ENCODE data around the gene DHDDS. TPM values are rescaled to one million over a fixed set of nuclear protein-coding genes. Genes with fewer than 3 reads are reported as not detected.
"Not testable (repeated sequence)": the region's sequence is repeated elsewhere in the genome, so short reads cannot be mapped to it uniquely, and the experiment has no call there.

The DHDDS gene
- polyA plus RNA-seq = 10 to 100 TPM; 21.2 to 32.9 (median 30.8) TPM
- long read RNA-seq, donor 1 = 0 reads
- long read RNA-seq, donor 2, partial matches to known transcripts = 0 of 1 reads
- long read RNA-seq, donor 2, other reads (novel, unspliced or antisense) = 0 of 1 reads
- long read RNA-seq, donor 3, partial matches to known transcripts = 6 of 7 reads
- long read RNA-seq, donor 3, other reads (novel, unspliced or antisense) = 0 of 7 reads
- long read RNA-seq, donor 4 = 0 reads
- long read RNA-seq, donor 5, partial matches to known transcripts = 0 of 1 reads
- long read RNA-seq, donor 5, other reads (novel, unspliced or antisense) = 0 of 1 reads
- long read RNA-seq, donor 6, partial matches to known transcripts = 0 of 3 reads
- long read RNA-seq, donor 6, other reads (novel, unspliced or antisense) = 0 of 3 reads
- long read RNA-seq, donor 7 = 0 reads
- long read RNA-seq, donor 8, partial matches to known transcripts = 0 of 1 reads
- long read RNA-seq, donor 8, other reads (novel, unspliced or antisense) = 0 of 1 reads
- long read RNA-seq, donor 9 = 0 reads
- long read RNA-seq, donor 10, partial matches to known transcripts = 0 of 4 reads
- long read RNA-seq, donor 10, other reads (novel, unspliced or antisense) = 0 of 4 reads

GRCh38 chr1:26431979-26432695 is at the start of gene DHDDS:
TSS of gene DHDDS (plus strand) at chr1:26432321. CDS start at chr1:26432946, 625 bp downstream.
- Histone ChIP-seq H3K27me3 (ENCODE audit: control insufficient read depth in 3 of 3, insufficient read depth in 3 of 3, low read length in 3 of 3) (peaks cover 0 to 2% (median 0%) of the 10 kb centered on the region in 3 donors), H3K4me3 (ENCODE audit: low read depth in 1 of 3, low read length in 3 of 3) (peak within 1 kb of the TSS; percentile 55 to 71 (median 61)), H3K9me3 (ENCODE audit: control insufficient read depth in 2 of 2, insufficient read depth in 1 of 2, low read depth in 1 of 2, low read length in 1 of 2) (no peaks in the 10 kb centered on the region), H3K36me3 (ENCODE audit: control insufficient read depth in 3 of 3, insufficient read depth in 2 of 3, low read depth in 1 of 3, low read length in 3 of 3) (peaks cover 0 to 17% (median 2%) of the 10 kb centered on the region in 3 donors), H3K27ac (ENCODE audit: low read depth in 1 of 3, low read length in 2 of 3) (peak within 1 kb of the TSS; percentile 74 to 90 (median 89)), H3K4me1 (ENCODE audit: control insufficient read depth in 3 of 3, insufficient read depth in 2 of 3, low read depth in 1 of 3, low read length in 2 of 3) (peaks cover 0 to 14% (median 7%) of the 10 kb centered on the region in 3 donors)
- FAIRE-seq (no peak), DNase-seq (peak; percentile 99)
- 0% methylated on average over 45 of the region's 45 CpGs for WGBS, 3 donors

- H3K4me3 ChIP-seq (ENCODE audit: low read depth in 1 of 3, low read length in 3 of 3) = no peak overlapping the region
- H3K27me3 ChIP-seq (ENCODE audit: control insufficient read depth in 3 of 3, insufficient read depth in 3 of 3, low read length in 3 of 3) = no peaks in the 10 kb centered on the region
- H3K36me3 ChIP-seq (ENCODE audit: control insufficient read depth in 3 of 3, insufficient read depth in 2 of 3, low read depth in 1 of 3, low read length in 3 of 3) = no peaks in the 10 kb centered on the region
- no peak for DNase-seq
- no peak overlapping the region for H3K27ac ChIP-seq (ENCODE audit: low read depth in 1 of 3, low read length in 2 of 3)
- H3K4me1 ChIP-seq (ENCODE audit: control insufficient read depth in 3 of 3, insufficient read depth in 2 of 3, low read depth in 1 of 3, low read length in 2 of 3) = peaks cover 0 to 2% (median 0%) of the 10 kb centered on the region in 3 donors
- WGBS, 3 donors = 62 to 73% (median 71%) methylated on average over 3 of the region's 3 CpGs
- no peaks in the 10 kb centered on the region for H3K9me3 ChIP-seq (ENCODE audit: control insufficient read depth in 2 of 2, insufficient read depth in 1 of 2, low read depth in 1 of 2, low read length in 1 of 2)
- no peak for FAIRE-seq
These were observed 48.0 kb upstream of the DHDDS start for GRCh38 chr1:26384076-26384475.

GRCh38 chr1:26385063-26385462 is 47.1 kb upstream of the DHDDS start:
- H3K9me3 ChIP-seq (ENCODE audit: control insufficient read depth in 2 of 2, insufficient read depth in 1 of 2, low read depth in 1 of 2, low read length in 1 of 2); H3K4me1 ChIP-seq (ENCODE audit: control insufficient read depth in 3 of 3, insufficient read depth in 2 of 3, low read depth in 1 of 3, low read length in 2 of 3); H3K4me3 ChIP-seq (ENCODE audit: low read depth in 1 of 3, low read length in 3 of 3); H3K36me3 ChIP-seq (ENCODE audit: control insufficient read depth in 3 of 3, insufficient read depth in 2 of 3, low read depth in 1 of 3, low read length in 3 of 3); DNase-seq; FAIRE-seq; H3K27ac ChIP-seq (ENCODE audit: low read depth in 1 of 3, low read length in 2 of 3); H3K27me3 ChIP-seq (ENCODE audit: control insufficient read depth in 3 of 3, insufficient read depth in 3 of 3, low read length in 3 of 3): not testable (repeated sequence)
- 89 to 93% (median 91%) methylated on average over 3 of the region's 3 CpGs for WGBS, 3 donors

GRCh38 chr1:26387447-26387846 is 44.7 kb upstream of the DHDDS start:
- H3K4me1 ChIP-seq (ENCODE audit: control insufficient read depth in 3 of 3, insufficient read depth in 2 of 3, low read depth in 1 of 3, low read length in 2 of 3) = peaks cover 0 to 2% (median 0%) of the 10 kb centered on the region in 3 donors
- 20 to 57% (median 26%) methylated on average over 7 of the region's 7 CpGs for WGBS, 3 donors
- DNase-seq = peak in 1 of 2 donors; percentile 70

GRCh38 chr1:26388791-26389445 is 43.2 kb upstream of the DHDDS start:
- H3K4me1 ChIP-seq (ENCODE audit: control insufficient read depth in 3 of 3, insufficient read depth in 2 of 3, low read depth in 1 of 3, low read length in 2 of 3) = peaks cover 0 to 2% (median 0%) of the 10 kb centered on the region in 3 donors
- WGBS, 3 donors = 79 to 82% (median 80%) methylated on average over 7 of the region's 7 CpGs
- no peaks in the 10 kb centered on the region for H3K36me3 ChIP-seq (ENCODE audit: control insufficient read depth in 3 of 3, insufficient read depth in 2 of 3, low read depth in 1 of 3, low read length in 3 of 3)
- peaks cover 0 to 3% (median 0%) of the 10 kb centered on the region in 3 donors for H3K27me3 ChIP-seq (ENCODE audit: control insufficient read depth in 3 of 3, insufficient read depth in 3 of 3, low read length in 3 of 3)
- no peak overlapping the region for H3K27ac ChIP-seq (ENCODE audit: low read depth in 1 of 3, low read length in 2 of 3)
- no peaks in the 10 kb centered on the region for H3K9me3 ChIP-seq (ENCODE audit: control insufficient read depth in 2 of 2, insufficient read depth in 1 of 2, low read depth in 1 of 2, low read length in 1 of 2)
- DNase-seq (no peak), FAIRE-seq (no peak)
- H3K4me3 ChIP-seq (ENCODE audit: low read depth in 1 of 3, low read length in 3 of 3) = no peak overlapping the region

More at GRCh38 chr1:26387447-26387846, 44.7 kb upstream of the DHDDS start:
- Histone ChIP-seq H3K27me3 (ENCODE audit: control insufficient read depth in 3 of 3, insufficient read depth in 3 of 3, low read length in 3 of 3) (no peaks in the 10 kb centered on the region), H3K36me3 (ENCODE audit: control insufficient read depth in 3 of 3, insufficient read depth in 2 of 3, low read depth in 1 of 3, low read length in 3 of 3) (no peaks in the 10 kb centered on the region), H3K4me3 (ENCODE audit: low read depth in 1 of 3, low read length in 3 of 3) (no peak overlapping the region), H3K27ac (ENCODE audit: low read depth in 1 of 3, low read length in 2 of 3) (no peak overlapping the region), H3K9me3 (ENCODE audit: control insufficient read depth in 2 of 2, insufficient read depth in 1 of 2, low read depth in 1 of 2, low read length in 1 of 2) (no peaks in the 10 kb centered on the region)
- FAIRE-seq = no peak

GRCh38 chr1:26389604-26390247 is 42.4 kb upstream of the DHDDS start:
- Histone ChIP-seq H3K9me3 (ENCODE audit: control insufficient read depth in 2 of 2, insufficient read depth in 1 of 2, low read depth in 1 of 2, low read length in 1 of 2) (no peaks in the 10 kb centered on the region), H3K27ac (ENCODE audit: low read depth in 1 of 3, low read length in 2 of 3) (no peak overlapping the region), H3K36me3 (ENCODE audit: control insufficient read depth in 3 of 3, insufficient read depth in 2 of 3, low read depth in 1 of 3, low read length in 3 of 3) (no peaks in the 10 kb centered on the region), H3K4me1 (ENCODE audit: control insufficient read depth in 3 of 3, insufficient read depth in 2 of 3, low read depth in 1 of 3, low read length in 2 of 3) (peaks cover 0 to 2% (median 0%) of the 10 kb centered on the region in 3 donors), H3K4me3 (ENCODE audit: low read depth in 1 of 3, low read length in 3 of 3) (no peak overlapping the region), H3K27me3 (ENCODE audit: control insufficient read depth in 3 of 3, insufficient read depth in 3 of 3, low read length in 3 of 3) (peaks cover 0 to 3% (median 0%) of the 10 kb centered on the region in 3 donors)
- FAIRE-seq (no peak), DNase-seq (no peak)
- 65 to 72% (median 65%) methylated on average over 4 of the region's 4 CpGs for WGBS, 3 donors

GRCh38 chr1:26391450-26391849 is 40.7 kb upstream of the DHDDS start:
- 11 to 14% (median 11%) methylated on average over 3 of the region's 3 CpGs for WGBS, 3 donors
- Histone ChIP-seq H3K4me3 (ENCODE audit: low read depth in 1 of 3, low read length in 3 of 3) (no peak overlapping the region), H3K36me3 (ENCODE audit: control insufficient read depth in 3 of 3, insufficient read depth in 2 of 3, low read depth in 1 of 3, low read length in 3 of 3) (no peaks in the 10 kb centered on the region), H3K27ac (ENCODE audit: low read depth in 1 of 3, low read length in 2 of 3) (no peak overlapping the region), H3K4me1 (ENCODE audit: control insufficient read depth in 3 of 3, insufficient read depth in 2 of 3, low read depth in 1 of 3, low read length in 2 of 3) (no peaks in the 10 kb centered on the region), H3K27me3 (ENCODE audit: control insufficient read depth in 3 of 3, insufficient read depth in 3 of 3, low read length in 3 of 3) (peaks cover 0 to 3% (median 0%) of the 10 kb centered on the region in 3 donors), H3K9me3 (ENCODE audit: control insufficient read depth in 2 of 2, insufficient read depth in 1 of 2, low read depth in 1 of 2, low read length in 1 of 2) (no peaks in the 10 kb centered on the region)
- DNase-seq (peak in 1 of 2 donors; percentile 20), FAIRE-seq (no peak)
